Measurements from ENCODE around the gene AADAT.

- TF ChIP-seq CTCF (IDR thresholded peaks at IDR 0.05) = no peak
- TF ChIP-seq EZH2phosphoT487 (IDR thresholded peaks at IDR 0.05) = no peak
Observed at GRCh38 chr4:170127758-170128157, 38.0 kb upstream of the AADAT start.
